Activated CD8-positive, alpha-beta memory T cell treated with anti-CD3 and anti-CD28 coated beads for 1 hour (primary cell): ENCODE measurements around the gene LDOC1.
"Not testable (repeated sequence)": the region's sequence is repeated elsewhere in the genome, so short reads cannot be mapped to it uniquely, and the experiment has no call there.

Source experiments
- DNase-seq, 2 donors: peaks; one replicate each; pipeline ENCODE4 v3.0.0-alpha.2; 2020; ENCODE audit warnings: low read depth in 1 of 2; ENCODE audit errors: extremely low read depth in 1 of 2

Gene LDOC1

DNA sequence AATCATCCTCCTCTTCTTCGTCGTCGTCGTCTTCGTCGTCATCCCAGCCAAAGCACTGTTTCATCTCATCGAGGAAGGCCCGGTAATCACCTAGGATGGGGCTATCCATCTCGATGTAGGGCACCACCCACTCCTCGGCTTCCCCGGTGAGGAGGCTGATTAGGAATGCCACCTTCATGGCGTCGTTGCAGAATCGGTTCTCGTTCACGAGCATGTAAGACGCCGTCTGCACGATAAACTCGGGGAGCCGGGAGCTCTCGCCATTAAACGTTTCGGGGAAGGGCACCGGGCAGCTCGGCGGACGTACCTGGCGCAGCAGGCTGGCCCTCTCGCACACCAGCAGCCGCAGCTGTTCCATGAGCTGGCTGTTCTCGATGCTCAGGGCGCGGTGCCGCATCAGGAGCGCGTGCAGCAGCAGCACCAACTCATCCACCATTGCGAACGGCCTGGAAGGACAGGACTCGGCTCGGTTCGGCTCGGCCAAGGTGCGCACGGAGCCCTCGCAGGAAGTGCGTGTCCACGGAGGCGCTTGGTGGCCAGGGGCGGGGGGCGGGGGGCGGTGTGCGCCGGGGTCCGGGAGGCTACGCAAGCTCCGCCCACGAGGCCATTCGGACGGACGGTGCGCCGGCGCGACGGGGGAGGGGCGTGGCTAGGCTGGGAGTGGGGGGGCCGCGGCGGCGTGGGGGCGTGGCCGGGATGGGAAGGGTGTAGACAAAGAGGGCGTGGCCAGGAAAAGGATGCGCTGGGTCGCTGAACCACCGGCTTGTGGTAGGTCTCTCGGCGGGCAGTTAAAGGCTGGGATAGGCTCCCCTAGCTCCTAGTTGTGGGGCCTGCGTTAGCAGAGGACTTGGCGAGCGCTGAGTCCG, at the start of gene LDOC1:
TSS of gene LDOC1 (minus strand) at position 544 of the 866 bp plus-strand sequence. CDS start at position 436, 108 bp downstream.
- peak; percentile 19 to 52 for DNase-seq

DNA sequence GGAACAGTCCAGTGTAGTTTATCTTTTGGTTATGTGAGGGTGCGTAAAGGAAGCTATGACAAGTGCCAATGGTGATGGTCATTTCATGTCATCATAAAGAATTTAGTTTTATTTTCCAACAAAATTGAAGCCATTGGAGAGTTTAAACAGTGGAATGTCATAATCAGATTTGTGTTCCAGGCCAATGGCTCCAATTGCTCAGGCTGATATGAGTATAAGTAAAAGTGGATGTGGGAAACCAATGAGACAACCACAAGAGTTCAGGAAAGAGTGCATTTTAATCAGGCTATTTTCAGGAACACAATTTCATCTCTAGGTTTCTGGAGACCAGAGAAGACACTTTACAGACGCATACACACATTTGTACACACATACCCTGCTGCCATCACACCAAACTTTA, 44.7 kb upstream of the LDOC1 start:
- no peak for DNase-seq

DNA sequence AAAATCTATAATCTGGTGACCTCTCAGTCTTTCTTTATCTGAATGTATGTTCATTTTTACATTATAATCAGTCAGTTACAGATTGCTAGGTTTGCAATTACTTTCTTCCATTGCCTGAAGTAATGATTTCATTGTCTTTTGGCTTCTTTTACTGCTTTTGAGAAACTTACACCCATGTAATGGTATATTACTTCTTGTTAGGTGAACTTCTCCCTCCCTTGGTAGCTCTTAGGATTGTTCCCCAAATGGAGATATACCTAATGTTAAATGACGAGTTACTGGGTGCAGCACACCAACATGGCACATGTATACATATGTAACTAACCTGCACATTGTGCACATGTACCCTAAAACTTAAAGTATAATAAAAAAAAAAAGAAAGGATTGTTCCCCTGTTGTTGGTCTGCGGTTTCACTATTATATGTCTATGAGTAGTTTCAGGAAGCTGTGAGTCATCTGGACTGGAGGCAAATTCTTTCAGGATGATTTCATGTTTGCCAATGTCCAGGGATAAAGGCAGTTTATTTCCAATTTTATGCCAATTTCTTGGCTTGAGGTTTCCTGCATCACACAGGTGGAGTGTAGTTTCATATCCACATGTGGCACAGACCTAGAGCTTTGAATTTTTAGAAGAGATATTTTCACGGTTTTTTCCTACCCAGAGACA, 43.5 kb upstream of the LDOC1 start:
- DNase-seq, result no peak

DNA sequence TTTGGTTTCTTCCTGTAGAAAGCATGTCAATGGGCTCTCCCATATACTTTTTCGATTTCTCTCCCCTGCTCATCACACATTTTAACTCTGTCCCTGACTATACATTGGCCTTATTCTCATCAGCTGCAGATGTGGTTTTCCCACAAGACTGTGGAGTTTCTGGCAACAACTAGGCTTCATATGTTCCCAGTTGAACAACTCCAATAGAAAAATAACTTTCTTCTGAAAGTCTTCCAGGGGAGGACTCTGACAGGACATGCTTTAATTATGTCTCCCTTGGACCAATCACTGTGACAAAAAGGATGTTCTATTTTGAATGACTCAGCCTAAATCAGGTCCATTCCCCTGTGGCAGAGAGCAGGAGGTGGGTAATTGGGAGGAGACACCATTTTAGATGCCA, 37.3 kb upstream of the LDOC1 start:
- no peak for DNase-seq

DNA sequence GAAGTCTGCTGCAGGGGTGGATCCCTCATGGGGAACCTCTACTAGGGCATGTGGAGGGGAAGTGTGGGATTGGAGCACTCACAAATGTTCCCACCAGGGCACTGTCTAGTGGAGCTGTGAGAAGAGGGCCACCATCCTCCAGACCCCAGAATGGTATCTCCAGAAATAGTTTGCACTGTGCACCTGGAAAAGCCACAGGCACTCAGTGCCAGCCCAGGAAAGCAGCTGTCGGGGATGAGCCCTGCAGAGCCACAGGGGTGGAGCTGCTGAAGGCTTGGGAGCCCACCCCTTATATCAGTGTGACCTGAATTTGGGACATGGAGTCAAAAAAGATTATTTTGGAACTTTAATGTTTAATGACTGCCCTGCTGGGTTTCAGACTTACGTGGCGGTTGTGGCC, 25.0 kb upstream of the LDOC1 start:
- no peak for DNase-seq

DNA sequence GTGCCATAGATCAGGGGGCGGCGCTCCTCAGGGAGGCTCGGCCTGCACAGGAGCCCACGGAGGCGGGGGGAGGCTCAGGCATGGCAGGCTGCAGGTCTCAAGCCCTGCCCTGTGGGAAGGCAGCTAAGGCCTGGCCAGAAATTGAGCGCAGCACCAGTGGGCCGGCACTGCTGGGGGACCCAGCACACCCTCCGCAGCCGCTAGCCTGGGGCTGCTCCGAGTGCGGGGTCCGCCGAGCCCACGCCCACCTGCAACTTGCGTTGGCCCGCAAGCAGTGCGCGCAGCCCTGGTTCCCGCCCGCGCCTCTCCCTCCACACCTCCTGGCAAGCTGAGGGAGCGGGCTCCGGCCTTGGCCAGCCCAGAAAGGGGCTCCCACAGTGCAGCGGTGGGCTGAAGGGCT, 11.6 kb upstream of the LDOC1 start:
- not testable (repeated sequence) for DNase-seq

DNA sequence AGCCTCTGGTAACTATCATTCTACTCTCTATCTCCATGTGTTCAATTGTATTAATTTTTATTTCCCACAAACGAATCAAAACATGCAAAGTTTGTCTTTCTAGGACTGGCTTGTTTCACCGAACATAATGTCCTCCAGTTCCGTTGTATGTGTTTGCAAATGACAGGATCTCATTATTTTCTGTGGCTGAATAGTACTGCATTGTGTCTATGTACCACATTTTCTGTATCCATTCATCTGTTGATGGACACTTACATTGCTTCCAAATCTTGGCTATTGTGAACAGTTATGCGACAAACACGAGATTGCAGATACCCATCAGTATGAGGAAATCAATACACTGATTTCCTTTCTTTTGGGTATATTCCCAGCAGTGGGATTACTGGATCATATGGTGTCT, 8.4 kb upstream of the LDOC1 start:
- DNase-seq, result no peak

DNA sequence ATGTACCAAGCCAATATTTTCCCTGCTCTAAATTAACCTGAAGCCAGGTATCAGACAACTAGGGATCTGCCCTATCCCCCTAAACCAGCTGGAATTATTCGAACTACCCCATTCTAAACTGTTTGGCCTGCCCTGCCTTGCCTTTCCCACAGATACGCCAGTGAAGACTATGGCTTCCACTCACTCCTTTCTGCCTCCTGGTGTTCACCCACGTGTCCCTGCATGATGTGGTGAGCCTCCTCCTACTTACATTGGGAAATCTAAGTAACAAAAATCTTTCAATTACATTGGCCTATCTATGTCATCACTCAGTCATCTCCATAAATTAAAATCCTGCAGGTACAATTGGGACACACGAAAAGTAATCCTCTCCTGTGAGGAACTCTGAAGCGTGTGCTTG, 6.1 kb upstream of the LDOC1 start:
- DNase-seq, result no peak

DNA sequence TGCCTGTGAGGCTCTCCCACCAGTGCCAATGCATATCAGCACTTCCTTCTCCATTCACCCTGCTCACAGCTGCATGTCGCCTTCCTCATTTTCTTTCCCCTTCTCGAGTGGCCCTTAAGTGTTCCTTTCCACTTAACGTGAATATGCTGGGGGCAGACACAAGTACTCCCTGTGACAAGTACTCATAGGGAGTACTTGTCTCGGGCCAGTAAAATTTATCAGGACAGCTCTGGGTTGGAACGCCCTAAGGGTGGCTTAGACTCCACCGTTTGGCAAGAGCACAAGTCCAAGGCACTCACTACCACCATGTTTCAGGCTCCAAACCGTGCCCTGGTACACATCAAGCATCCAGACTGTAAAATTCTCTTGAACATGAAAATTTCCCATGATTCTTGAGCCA, 3.9 kb upstream of the LDOC1 start:
- DNase-seq, result no peak

DNA sequence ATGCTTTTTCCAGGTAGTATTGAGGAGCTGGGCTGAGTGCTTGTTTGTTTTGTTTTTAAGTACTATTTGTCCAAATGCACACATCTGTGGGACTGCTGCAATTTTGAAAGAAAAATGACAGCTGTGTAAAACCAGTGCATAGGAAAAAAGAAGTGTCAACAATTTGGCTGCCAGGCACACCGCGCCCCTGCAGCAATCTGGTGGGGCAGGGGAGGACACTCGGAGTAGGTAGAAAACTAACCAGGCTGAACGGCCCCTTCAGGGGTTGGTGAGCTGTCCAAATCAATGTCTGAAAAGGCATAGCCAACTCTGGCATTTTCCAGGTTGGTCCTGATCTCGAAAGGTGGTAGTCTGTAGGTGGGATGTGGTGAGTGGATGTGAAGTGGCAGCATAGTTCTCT, 1.1 kb downstream of the LDOC1 start:
- no peak for DNase-seq

DNA sequence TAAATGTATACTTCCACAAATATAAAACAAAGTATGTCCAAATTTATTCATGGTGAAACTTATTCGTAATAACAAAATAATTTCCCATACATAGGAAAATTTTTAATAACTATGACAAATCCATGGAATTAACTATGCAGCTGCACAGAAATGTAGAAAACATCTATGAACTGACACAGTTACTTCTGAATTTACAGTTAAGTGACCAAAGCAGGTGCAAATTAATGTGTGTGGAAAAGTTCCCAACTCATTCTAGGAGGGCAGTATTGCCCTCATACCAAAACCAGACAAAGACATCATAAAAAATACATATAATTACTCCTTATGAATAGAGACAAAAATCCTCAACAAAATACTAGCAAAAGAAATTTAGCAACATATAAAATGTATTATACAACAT, 12.5 kb downstream of the LDOC1 start:
- no peak for DNase-seq

DNA sequence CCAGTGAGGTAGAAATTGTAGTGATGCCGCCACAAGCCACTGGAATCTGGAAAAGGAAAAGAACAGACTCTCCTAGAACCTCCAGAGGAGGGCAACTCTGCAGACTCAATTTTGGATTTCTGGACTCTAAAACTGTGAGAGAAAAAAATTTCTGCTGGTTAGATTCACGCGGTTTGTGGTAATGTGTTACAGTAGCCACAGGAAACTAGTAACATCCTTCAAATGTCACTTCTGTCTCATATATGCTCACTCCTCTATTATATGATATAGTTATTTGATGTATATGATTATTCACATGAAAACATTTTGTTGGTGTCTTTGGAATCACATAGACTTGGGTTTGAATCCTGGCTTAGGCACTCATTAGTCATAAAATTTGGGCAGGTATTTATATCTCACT, 18.8 kb downstream of the LDOC1 start:
- DNase-seq, result no peak

DNA sequence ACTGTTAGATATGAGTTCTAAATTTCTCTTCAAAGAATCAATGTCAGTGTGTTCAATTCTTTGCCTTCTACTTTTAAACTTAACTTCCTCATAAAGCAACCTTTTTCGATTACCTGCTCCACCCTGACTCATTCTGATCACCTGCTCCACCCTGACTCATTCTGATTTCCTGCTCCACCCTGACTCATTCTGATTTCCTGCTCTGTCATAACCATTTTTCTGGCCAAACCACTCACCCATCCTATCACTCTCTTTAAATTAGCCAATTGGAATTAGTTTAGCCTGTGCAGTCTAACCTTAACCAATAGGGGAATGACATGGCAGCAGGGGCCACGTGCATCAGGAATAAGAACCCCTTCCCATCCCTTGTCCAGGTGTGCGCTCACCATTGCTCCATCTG, 21.7 kb downstream of the LDOC1 start:
- DNase-seq, result not testable (repeated sequence)

DNA sequence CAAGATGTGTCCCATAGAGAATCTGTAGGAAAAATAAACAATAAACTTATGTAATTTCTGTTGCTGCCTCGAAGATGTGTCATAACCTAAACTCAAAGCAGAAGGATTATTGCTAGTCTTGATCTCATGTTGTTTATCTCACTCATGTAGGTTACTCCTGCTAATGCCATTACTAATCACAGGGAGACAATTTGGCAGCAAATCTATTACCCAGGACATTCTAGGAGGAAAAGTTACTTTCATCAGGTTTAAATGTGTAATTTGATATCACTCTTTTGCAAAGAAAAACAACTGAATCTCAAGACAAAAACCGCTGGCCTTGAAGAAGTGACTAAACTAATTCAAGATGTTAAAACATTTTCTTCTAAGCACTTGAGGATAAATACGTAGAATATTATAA, 34.0 kb downstream of the LDOC1 start:
- DNase-seq, result no peak

DNA sequence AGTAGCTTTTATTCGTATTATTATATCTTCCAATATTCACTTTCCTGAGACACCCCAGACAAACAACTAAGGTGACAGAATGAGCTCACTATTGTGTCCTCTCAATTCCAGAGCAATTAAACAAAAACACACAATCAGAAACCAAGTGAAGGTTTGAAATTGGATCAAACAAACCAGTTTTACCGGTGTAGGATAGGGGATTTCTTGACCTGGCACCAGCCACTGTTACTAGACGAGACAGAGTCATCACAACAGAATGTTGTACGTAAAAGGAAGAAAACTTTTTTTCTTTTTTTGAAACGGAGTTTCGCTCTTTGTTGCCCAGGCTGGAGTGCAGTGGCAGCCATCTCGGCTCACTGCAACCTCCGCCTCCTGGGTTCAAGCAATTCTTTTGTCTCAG, 43.7 kb downstream of the LDOC1 start:
- DNase-seq, result no peak

DNA sequence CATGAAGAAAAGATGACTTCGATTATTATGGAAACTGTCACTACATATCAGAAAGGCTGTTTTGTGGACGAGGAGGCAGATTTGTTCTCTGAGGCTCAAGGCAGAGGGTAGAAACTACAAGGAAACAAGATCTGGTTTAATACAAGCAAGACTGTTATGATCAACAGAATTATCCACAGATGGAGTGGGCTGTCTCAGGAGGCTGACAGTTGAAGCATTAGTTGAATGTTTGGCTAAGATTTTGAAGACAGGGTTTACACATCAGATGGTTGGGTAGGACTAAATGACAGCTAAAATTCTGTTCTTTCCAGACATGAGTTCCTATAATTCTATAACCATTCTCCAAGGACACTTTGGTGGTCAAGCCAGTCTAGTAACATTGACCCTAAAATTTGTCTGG, 49.8 kb downstream of the LDOC1 start:
- no peak for DNase-seq
